A549 (cell line): ENCODE data around the gene TFRC. TPM values are rescaled to one million over a fixed set of nuclear protein-coding genes. Genes with fewer than 3 reads are reported as not detected.
"Not testable (repeated sequence)": the region's sequence is repeated elsewhere in the genome, so short reads cannot be mapped to it uniquely, and the experiment has no call there.

Experiments used
- ATAC-seq, 2 experiments: fragments of 200-7000 bp in 1 of 2; fragments of >200 bp in 1 of 2; cut with Nextera tagmentation in 1 of 2; cut with Tn5 transposase in 1 of 2; 3 replicates each; pipeline versions ENCODE4 v1.8.0 to v1.9.1; 2018 to 2020; ENCODE audit warnings: mild to moderate bottlenecking in 1 of 2, moderate library complexity in 1 of 2
- CTCF ChIA-PET: fragments of 300-600 bp; sonication (Branson Sonifier 250); formaldehyde crosslinking; extraction: SDS; loops from one replicate; lab custom pipeline; 2021; ENCODE audit warnings: antibody characterized with exemption, inconsistent platforms; lab: Yijun Ruan, JAX
- POLR2A ChIA-PET: fragments of 350-600 bp; formaldehyde crosslinking; extraction: SDS; loops from one replicate; lab custom pipeline; 2021; ENCODE audit warnings: antibody characterized with exemption, inconsistent platforms; lab: Yijun Ruan, JAX
- DNase-seq, 2 experiments: peaks; one replicate each; pipeline versions ENCODE4 v3.0.0 to v3.0.0-alpha.2; 2011 to 2016; ENCODE audit warnings: low read depth in 1 of 2, low spot score in 1 of 2
- FAIRE-seq: peaks from 2 replicates; lab custom pipeline; 2011; peaks lifted over from hg19 to GRCh38; lab: Jason Lieb, UNC
- H3K27ac ChIP-seq, 2 experiments: fragments of >200 bp; sonication (Bioruptor Twin); formaldehyde crosslinking; 3 replicates each; pipeline ENCODE4 v1.5.1; 2016 to 2017
- H3K4me1 ChIP-seq: fragments of >200 bp; sonication (Bioruptor Twin); formaldehyde crosslinking; 3 replicates; pipeline ENCODE4 v1.6.1; 2016
- H3K4me2 ChIP-seq: fragments of >200 bp; sonication (Bioruptor Twin); formaldehyde crosslinking; 3 replicates; pipeline ENCODE4 v1.6.1; 2016
- H3K4me3 ChIP-seq: fragments of >200 bp; sonication (Bioruptor Twin); formaldehyde crosslinking; 3 replicates; pipeline ENCODE4 v1.5.1; 2016
- H3K9me3 ChIP-seq: fragments of >200 bp; sonication (Bioruptor Twin); formaldehyde crosslinking; 3 replicates; pipeline ENCODE4 v1.6.1; 2016
- CEBPB ChIP-seq, 2 experiments: fragments of >200 bp in 1 of 2; sonication (Bioruptor Twin) in 1 of 2; formaldehyde crosslinking in 1 of 2; IDR thresholded peaks; 2 replicates each; pipeline ENCODE4 v1.6.1; 2012 to 2016
- CHD4 ChIP-seq: fragments of 200-600 bp; sonication (generic); IDR thresholded peaks from 2 replicates; pipeline ENCODE4 v1.6.1; 2016; ENCODE audit warnings: antibody characterized with exemption, mild to moderate bottlenecking, borderline replicate concordance
- FOXS1 ChIP-seq: fragments of 250-450 bp; sonication (Bioruptor Pico); IDR thresholded peaks from 2 replicates; pipeline ENCODE4 v1.5.0; 2020; ENCODE audit warnings: mild to moderate bottlenecking, moderate library complexity
- GATA3 ChIP-seq: IDR thresholded peaks from 2 replicates; pipeline ENCODE4 v1.6.1; 2012; ENCODE audit warnings: borderline replicate concordance
- HEYL ChIP-seq: fragments of 250-450 bp; sonication (Bioruptor Pico); IDR thresholded peaks from 2 replicates; pipeline ENCODE4 v1.8.0; 2021; ENCODE audit warnings: mild to moderate bottlenecking, moderate library complexity
- JUNB ChIP-seq: fragments of >200 bp; sonication (Bioruptor Twin); formaldehyde crosslinking; IDR thresholded peaks from 2 replicates; pipeline ENCODE4 v1.6.1; 2016
- POLR2AphosphoS2 ChIP-seq: conservative IDR thresholded peaks from 2 replicates; pipeline ENCODE4 v1.6.1; 2012; ENCODE audit warnings: low read length, improper control_type of control experiment, inconsistent platforms
- RARB ChIP-seq: fragments of 250-450 bp; sonication (Bioruptor Pico); IDR thresholded peaks from 2 replicates; pipeline ENCODE4 v1.8.0; 2021; ENCODE audit warnings: mild to moderate bottlenecking, moderate library complexity
- RFX5 ChIP-seq: fragments of 450-650 bp; IDR thresholded peaks from 2 replicates; pipeline ENCODE4 v1.7.1; 2014; ENCODE audit warnings: antibody characterized with exemption, mild to moderate bottlenecking, moderate library complexity
- RNF2 ChIP-seq: fragments of 200-600 bp; sonication (generic); IDR thresholded peaks from 2 replicates; pipeline ENCODE4 v1.6.1; 2016; ENCODE audit warnings: low read depth, mild to moderate bottlenecking, antibody characterized with exemption, moderate library complexity, borderline replicate concordance
- TFCP2L1 ChIP-seq: fragments of 250-450 bp; sonication (Bioruptor Pico); IDR thresholded peaks from 2 replicates; pipeline ENCODE4 v1.5.0; 2021; ENCODE audit warnings: mild to moderate bottlenecking
- TP53 ChIP-seq: fragments of 250-450 bp; sonication (Bioruptor Pico); IDR thresholded peaks from 2 replicates; pipeline ENCODE4 v1.5.0; 2021; ENCODE audit warnings: mild to moderate bottlenecking, moderate library complexity
- ZC3H11A ChIP-seq: fragments of 450-650 bp; IDR thresholded peaks from 2 replicates; pipeline ENCODE4 v1.6.1; 2014; ENCODE audit warnings: antibody characterized with exemption, mild to moderate bottlenecking
- ZNF302 ChIP-seq: fragments of 250-450 bp; sonication (Bioruptor Pico); IDR thresholded peaks from 2 replicates; pipeline ENCODE4 v1.9.0; 2021; ENCODE audit warnings: inconsistent platforms, mild to moderate bottlenecking, moderate library complexity
- WGBS: methylation state at CpG from one replicate; pipeline ENCODE4 v1.1.6; 2017; ENCODE audit errors: missing lambda C conversion rate; 5-methylcytosine and 5-hydroxymethylcytosine counted together
- polyA plus RNA-seq, 4 experiments: library from polyadenylated mRNA; depleted of rRNA in 3 of 4; stranded (reverse); fragments of >200 nt; fragmentation: RNase III in 1 of 4; extraction: RNeasy Plus Mini Kit Qiagen cat#74134 plus additional on column Dnase treatment in 1 of 4; gene quantifications; 2 replicates in 3 of 4; 3 replicates in 1 of 4; pipeline ENCODE4 v1.2.3, GENCODE V29; 2011 to 2017
- TF ChIP-seq, protein P1 (sequence below): fragments of >200 bp; sonication (Bioruptor Twin); formaldehyde crosslinking; IDR thresholded peaks from 3 replicates; pipeline ENCODE4 v1.5.1; 2016
- TF ChIP-seq, protein P2 (sequence below): fragments of 250-450 bp; sonication (Bioruptor Pico); IDR thresholded peaks from 2 replicates; pipeline ENCODE4 v1.5.0; 2021; ENCODE audit warnings: mild to moderate bottlenecking, moderate library complexity, borderline replicate concordance
- TF ChIP-seq, protein P3 (sequence below): IDR thresholded peaks from 2 replicates; pipeline ENCODE4 v1.6.1; 2012; ENCODE audit warnings: low read depth, borderline replicate concordance

The TFRC gene
- polyA plus RNA-seq, 2 of the 4 experiments (the other 2 are of a cell fraction) = 132 to 147 TPM

DNA sequence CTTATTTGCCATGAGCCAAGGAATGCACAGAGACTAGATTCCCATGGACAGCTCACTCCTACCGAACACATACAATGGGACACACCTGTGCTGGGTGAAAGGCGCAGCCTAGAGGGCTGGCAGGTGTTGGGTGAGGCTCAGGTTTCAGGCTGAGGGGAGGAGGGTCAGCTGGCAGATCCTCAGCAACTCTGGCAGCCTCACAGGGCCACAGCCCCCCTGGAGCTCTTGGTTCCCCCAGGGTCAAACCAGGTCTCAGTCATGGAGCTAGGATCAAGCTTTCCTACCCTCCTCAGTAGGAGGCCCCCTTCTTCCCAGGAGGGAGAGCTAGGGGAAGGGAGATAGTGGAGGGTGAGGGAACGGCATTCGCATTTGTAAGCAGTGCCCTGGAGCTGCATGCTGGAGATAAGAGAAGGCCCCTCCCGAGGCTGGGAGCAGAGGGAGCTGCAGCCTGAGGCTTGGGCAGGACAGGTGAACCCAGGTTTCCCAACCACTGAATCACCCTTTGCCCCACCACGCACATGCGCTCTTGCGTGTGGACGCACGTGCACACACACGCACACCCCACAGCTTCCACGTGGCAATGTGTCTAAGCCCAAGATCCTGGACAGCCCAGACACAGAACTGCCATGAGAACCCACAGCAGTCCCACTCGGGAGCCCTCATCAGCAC is 26.3 kb upstream of the TFRC start:
- Histone ChIP-seq H3K27ac (no peak overlapping the region), H3K4me1 (peaks cover 5% of the 10 kb centered on the region; the same call in 1 of the 3 replicates), H3K9me3 (no peaks in the 10 kb centered on the region), H3K4me3 (no peak overlapping the region), H3K4me2 (no peak overlapping the region)
- DNase-seq = no peak
- no peak for FAIRE-seq
- WGBS = 75% methylated on average over 7 of the region's 13 CpGs
- POLR2A ChIA-PET = no interaction called here
- CTCF ChIA-PET = interaction anchor here (0.6 kb wide), 1 partner anchor 501 kb away, joined by 3 read pairs; no protein-coding TSS in a partner anchor
- ATAC-seq = no peak; a peak in 1 of 6 replicates
- TF ChIP-seq TP53 (CRISPR knock-in tag) (no peak), ZC3H11A (no peak), HEYL (CRISPR knock-in tag) (no peak), CHD4 (no peak), ZNF302 (CRISPR knock-in tag) (no peak)
- TF ChIP-seq, protein P1, sequence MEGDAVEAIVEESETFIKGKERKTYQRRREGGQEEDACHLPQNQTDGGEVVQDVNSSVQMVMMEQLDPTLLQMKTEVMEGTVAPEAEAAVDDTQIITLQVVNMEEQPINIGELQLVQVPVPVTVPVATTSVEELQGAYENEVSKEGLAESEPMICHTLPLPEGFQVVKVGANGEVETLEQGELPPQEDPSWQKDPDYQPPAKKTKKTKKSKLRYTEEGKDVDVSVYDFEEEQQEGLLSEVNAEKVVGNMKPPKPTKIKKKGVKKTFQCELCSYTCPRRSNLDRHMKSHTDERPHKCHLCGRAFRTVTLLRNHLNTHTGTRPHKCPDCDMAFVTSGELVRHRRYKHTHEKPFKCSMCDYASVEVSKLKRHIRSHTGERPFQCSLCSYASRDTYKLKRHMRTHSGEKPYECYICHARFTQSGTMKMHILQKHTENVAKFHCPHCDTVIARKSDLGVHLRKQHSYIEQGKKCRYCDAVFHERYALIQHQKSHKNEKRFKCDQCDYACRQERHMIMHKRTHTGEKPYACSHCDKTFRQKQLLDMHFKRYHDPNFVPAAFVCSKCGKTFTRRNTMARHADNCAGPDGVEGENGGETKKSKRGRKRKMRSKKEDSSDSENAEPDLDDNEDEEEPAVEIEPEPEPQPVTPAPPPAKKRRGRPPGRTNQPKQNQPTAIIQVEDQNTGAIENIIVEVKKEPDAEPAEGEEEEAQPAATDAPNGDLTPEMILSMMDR = no peak

DNA sequence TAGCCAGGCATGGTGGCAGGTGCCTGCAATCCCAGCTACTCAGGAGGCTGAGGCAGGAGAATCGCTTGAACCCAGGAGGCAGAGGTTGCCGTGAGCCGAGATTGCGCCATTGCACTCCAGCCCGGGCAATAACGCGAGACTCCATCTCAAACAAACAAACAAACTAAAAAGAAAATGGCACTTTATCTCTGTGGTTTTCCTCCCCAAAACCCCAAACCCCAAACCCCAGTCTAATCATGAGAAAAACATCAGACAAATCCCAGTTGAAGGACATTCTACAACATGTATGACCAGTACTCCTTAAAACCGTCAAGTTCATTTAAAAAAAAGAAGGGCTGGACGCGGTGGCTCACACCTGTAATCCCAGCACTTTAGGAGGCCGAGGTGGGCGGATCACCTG is 22.8 kb upstream of the TFRC start:
- H3K9me3 ChIP-seq, H3K4me3 ChIP-seq, FAIRE-seq, H3K4me2 ChIP-seq, DNase-seq, CTCF ChIA-PET, H3K4me1 ChIP-seq, H3K27ac ChIP-seq, ATAC-seq, POLR2A ChIA-PET: not testable (repeated sequence)
- WGBS = 72% methylated on average over 12 of the region's 12 CpGs

DNA sequence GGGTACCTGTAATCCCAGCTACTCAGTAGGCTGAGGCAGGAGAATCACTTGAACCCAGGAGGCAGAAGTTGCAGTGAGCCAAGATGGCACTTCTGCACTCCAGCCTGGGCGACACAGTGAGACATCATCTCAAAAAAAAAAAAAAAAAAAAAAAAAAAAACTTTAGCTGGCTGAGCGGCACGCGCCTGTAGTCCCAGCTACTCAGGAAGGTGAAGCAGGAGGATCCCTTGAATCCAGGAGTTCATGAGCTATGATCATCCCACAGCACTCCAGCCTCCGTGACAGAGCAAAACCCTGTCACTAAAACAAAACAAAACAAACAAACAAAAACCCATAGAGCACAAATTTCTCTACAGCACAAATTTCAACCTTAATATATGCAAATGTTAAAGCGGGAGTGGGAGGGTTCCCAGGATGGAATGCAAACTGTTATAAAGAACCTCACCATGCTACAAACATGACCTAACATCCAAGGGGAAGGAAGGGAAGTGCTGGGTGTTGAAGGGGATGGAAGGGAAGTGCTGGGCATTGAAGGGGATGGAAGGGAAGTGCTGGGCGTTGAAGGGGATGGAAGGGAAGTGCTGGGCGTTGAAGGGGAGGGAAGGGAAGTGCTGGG is 16.6 kb upstream of the TFRC start:
- H3K9me3 ChIP-seq, ATAC-seq, H3K4me3 ChIP-seq, H3K4me1 ChIP-seq, H3K4me2 ChIP-seq, DNase-seq, FAIRE-seq, POLR2A ChIA-PET, H3K27ac ChIP-seq: not testable (repeated sequence)
- CTCF ChIA-PET = interaction anchor here (0.7 kb wide), 1 partner anchor 395 kb away, joined by 3 read pairs; no protein-coding TSS in a partner anchor
- WGBS = 53% methylated on average over 7 of the region's 8 CpGs

DNA sequence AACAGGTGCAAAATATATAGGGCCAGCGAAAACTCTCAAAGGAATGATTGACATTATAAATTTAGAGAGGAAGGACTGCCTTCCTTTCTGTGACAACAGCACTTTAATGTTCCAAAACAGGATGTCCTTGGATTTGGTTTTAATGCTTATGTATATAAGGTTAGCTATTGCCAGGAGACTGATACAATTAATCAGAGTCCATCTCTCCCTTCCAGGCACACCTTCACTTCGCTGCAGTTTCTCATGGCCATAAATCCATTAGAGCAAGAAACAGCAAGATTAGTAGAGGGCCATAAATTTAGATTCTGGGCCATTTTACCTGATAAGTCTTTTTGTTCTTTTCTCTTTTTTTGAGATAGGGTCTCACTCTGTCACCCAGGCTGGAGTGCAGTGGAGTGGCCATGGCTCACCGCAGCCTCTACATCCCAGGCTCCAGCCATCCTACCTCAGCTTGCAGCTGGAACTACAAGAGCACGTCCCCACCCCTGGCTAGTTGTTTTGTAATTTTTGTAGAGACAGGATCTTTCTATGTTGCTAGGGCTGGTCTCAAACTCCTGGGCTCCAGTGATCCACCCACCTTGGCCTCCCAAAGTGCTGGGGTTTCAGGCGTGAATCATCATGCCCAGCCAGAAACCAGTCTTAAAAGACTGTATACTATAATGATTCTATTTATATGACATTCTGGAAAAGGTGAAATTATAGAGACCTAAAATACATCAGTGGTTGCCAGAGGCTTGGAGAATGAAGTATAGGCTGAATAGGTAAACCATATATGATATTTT is 15.7 kb upstream of the TFRC start:
- DNase-seq (no peak), FAIRE-seq (no peak), ATAC-seq (no peak)
- WGBS = 83% methylated on average over 5 of the region's 5 CpGs
- TF ChIP-seq FOXS1 (CRISPR knock-in tag) (no peak), POLR2AphosphoS2 (no peak), RARB (CRISPR knock-in tag) (no peak), ZNF302 (CRISPR knock-in tag) (no peak), CEBPB (IDR thresholded peaks at IDR 0.05) (no peak), JUNB (no peak), RFX5 (no peak), TFCP2L1 (CRISPR knock-in tag) (no peak), RNF2 (no peak), HEYL (CRISPR knock-in tag) (no peak), GATA3 (no peak)
- TF ChIP-seq, protein P2, sequence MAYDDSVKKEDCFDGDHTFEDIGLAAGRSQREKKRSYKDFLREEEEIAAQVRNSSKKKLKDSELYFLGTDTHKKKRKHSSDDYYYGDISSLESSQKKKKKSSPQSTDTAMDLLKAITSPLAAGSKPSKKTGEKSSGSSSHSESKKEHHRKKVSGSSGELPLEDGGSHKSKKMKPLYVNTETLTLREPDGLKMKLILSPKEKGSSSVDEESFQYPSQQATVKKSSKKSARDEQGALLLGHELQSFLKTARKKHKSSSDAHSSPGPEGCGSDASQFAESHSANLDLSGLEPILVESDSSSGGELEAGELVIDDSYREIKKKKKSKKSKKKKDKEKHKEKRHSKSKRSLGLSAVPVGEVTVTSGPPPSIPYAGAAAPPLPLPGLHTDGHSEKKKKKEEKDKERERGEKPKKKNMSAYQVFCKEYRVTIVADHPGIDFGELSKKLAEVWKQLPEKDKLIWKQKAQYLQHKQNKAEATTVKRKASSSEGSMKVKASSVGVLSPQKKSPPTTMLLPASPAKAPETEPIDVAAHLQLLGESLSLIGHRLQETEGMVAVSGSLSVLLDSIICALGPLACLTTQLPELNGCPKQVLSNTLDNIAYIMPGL (CRISPR knock-in tag) = no peak
- TF ChIP-seq, protein P3, sequence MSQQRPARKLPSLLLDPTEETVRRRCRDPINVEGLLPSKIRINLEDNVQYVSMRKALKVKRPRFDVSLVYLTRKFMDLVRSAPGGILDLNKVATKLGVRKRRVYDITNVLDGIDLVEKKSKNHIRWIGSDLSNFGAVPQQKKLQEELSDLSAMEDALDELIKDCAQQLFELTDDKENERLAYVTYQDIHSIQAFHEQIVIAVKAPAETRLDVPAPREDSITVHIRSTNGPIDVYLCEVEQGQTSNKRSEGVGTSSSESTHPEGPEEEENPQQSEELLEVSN = no peak
- H3K4me2 ChIP-seq = no peak overlapping the region
- H3K4me1 ChIP-seq = no peaks in the 10 kb centered on the region
- ChIA-PET CTCF (no interaction called here), POLR2A (no interaction called here)
- no peak overlapping the region for H3K27ac ChIP-seq
- H3K9me3 ChIP-seq = no peaks in the 10 kb centered on the region
- no peak overlapping the region for H3K4me3 ChIP-seq
